Thyroid gland (tissue), 4 donors: ENCODE results near the gene SHE. TPM values are rescaled to one million over a fixed set of nuclear protein-coding genes. Genes with fewer than 3 reads are reported as not detected.

Experiments used
- DNase-seq, 2 donors: peaks; one replicate each; pipeline ENCODE4 v3.0.0-alpha.2; 2019
- H3K27ac ChIP-seq, 3 donors: fragments of 200-600 bp; sonication (generic); 1 replicate in 2 of 3; 2 replicates in 1 of 3; pipeline ENCODE4 v1.5.1; 2016 to 2019; ENCODE audit warnings: mild to moderate bottlenecking in 1 of 3, moderate library complexity in 1 of 3
- H3K27me3 ChIP-seq: fragments of 200-600 bp; sonication (generic); one replicate; pipeline ENCODE4 v1.5.1; 2019
- H3K36me3 ChIP-seq, 2 donors: fragments of 200-600 bp; sonication (generic); one replicate each; pipeline ENCODE4 v1.5.1; 2016 to 2019
- H3K4me1 ChIP-seq, 2 donors: fragments of 200-600 bp; sonication (generic); one replicate each; pipeline ENCODE4 v1.5.1; 2017 to 2019
- H3K4me3 ChIP-seq, 3 donors: fragments of 200-600 bp; sonication (generic); replicated peaks in 1 of 3; 1 replicate in 2 of 3; 2 replicates in 1 of 3; pipeline ENCODE4 v1.5.1; 2016; ENCODE audit warnings: mild to moderate bottlenecking in 1 of 3
- H3K9me3 ChIP-seq: fragments of 200-600 bp; sonication (generic); one replicate; pipeline ENCODE4 v1.5.1; 2017
- CTCF ChIP-seq, 6 experiments: fragments of 200-600 bp in 3 of 6; fragments of 450-650 bp in 3 of 6; sonication (generic) in 3 of 6; IDR thresholded peaks; one replicate each; pipeline ENCODE4 v1.5.1; 2016 to 2019; ENCODE audit warnings: antibody characterized with exemption in 6 of 6, mild to moderate bottlenecking in 2 of 6, inconsistent platforms in 1 of 6, moderate library complexity in 1 of 6
- POLR2A ChIP-seq, 2 donors: fragments of 450-650 bp; IDR thresholded peaks; one replicate each; pipeline ENCODE4 v1.6.1; 2017; ENCODE audit warnings: antibody characterized with exemption in 2 of 2, mild to moderate bottlenecking in 2 of 2, moderate library complexity in 1 of 2
- WGBS, 2 donors: methylation state at CpG; one replicate each; pipeline ENCODE4 v1.1.5; 2017; 5-methylcytosine and 5-hydroxymethylcytosine counted together
- intact Hi-C: fragments of 100-400 bp; cut with DNase I; formaldehyde crosslinking; loops from one replicate; pipeline ENCODE4 v1.15.1; 2023
- total RNA-seq, 4 donors: library from RNA; depleted of rRNA; stranded (reverse); fragments of >200 nt; gene quantifications; one replicate each; pipeline ENCODE4 v1.2.3, GENCODE V29; 2016

Gene SHE
- total RNA-seq, 4 donors from 2014 or later, result 35.8 to 56.0 (median 43.0) TPM

GRCh38 chr1:154446292-154446691 lies 55.9 kb downstream of the SHE start:
- Histone ChIP-seq H3K27me3 (no peaks in the 10 kb centered on the region), H3K36me3 (peaks cover 4 to 8% of the 10 kb centered on the region in 2 donors), H3K4me3 (no peak overlapping the region), H3K4me1 (no peaks in the 10 kb centered on the region), H3K9me3 (no peaks in the 10 kb centered on the region), H3K27ac (no peak overlapping the region)
- TF ChIP-seq CTCF (IDR thresholded peaks at IDR 0.05) (no peak), POLR2A (IDR thresholded peaks at IDR 0.05) (no peak)
- WGBS, 2 donors, result 80 to 85% methylated on average over 10 of the region's 10 CpGs
- DNase-seq, result no peak
- intact Hi-C loops, result no loop called here

GRCh38 chr1:154445040-154445472 lies 57.2 kb downstream of the SHE start:
- 80 to 87% methylated on average over 7 of the region's 7 CpGs for WGBS, 2 donors
- intact Hi-C loops, result no loop called here
- no peak for TF ChIP-seq POLR2A (IDR thresholded peaks at IDR 0.05)
- TF ChIP-seq CTCF (IDR thresholded peaks at IDR 0.05), result no peak
- Histone ChIP-seq H3K27me3 (no peaks in the 10 kb centered on the region), H3K9me3 (no peaks in the 10 kb centered on the region), H3K27ac (no peak overlapping the region), H3K36me3 (peaks cover 4 to 5% of the 10 kb centered on the region in 2 donors), H3K4me1 (no peaks in the 10 kb centered on the region), H3K4me3 (no peak overlapping the region)
- DNase-seq, result no peak

- no peaks in the 10 kb centered on the region for H3K4me1 ChIP-seq
- H3K27me3 ChIP-seq, result no peaks in the 10 kb centered on the region
- H3K4me3 ChIP-seq, result no peak overlapping the region
- no peaks in the 10 kb centered on the region for H3K36me3 ChIP-seq
- 74 to 79% methylated on average over 8 of the region's 8 CpGs for WGBS, 2 donors
- no peak for DNase-seq
- TF ChIP-seq CTCF (IDR thresholded peaks at IDR 0.05) (no peak), POLR2A (IDR thresholded peaks at IDR 0.05) (no peak)
- intact Hi-C loops, result no loop called here
- H3K27ac ChIP-seq, result no peak overlapping the region
- H3K9me3 ChIP-seq, result no peaks in the 10 kb centered on the region
Observed at GRCh38 chr1:154443274-154444013, 58.8 kb downstream of the SHE start.

- intact Hi-C loops, result no loop called here
- Histone ChIP-seq H3K4me3 (no peak overlapping the region), H3K9me3 (no peaks in the 10 kb centered on the region), H3K27ac (no peak overlapping the region), H3K36me3 (no peaks in the 10 kb centered on the region), H3K27me3 (no peaks in the 10 kb centered on the region), H3K4me1 (no peaks in the 10 kb centered on the region)
- 86% methylated on average over 13 of the region's 13 CpGs for WGBS, 2 donors
- peak in 1 of 6 experiments; percentile 9 for TF ChIP-seq CTCF (IDR thresholded peaks at IDR 0.05)
- TF ChIP-seq POLR2A (IDR thresholded peaks at IDR 0.05), result no peak
- no peak for DNase-seq
Observed at GRCh38 chr1:154442006-154442740, 60.0 kb downstream of the SHE start.
